HG02759 (cell line): ENCODE measurements around the gene SLC1A3.

Experiments used
- ATAC-seq: cut with Tn5 transposase; IDR thresholded peaks from one replicate; pipeline ENCODE4 v1.9.1; 2021; ENCODE audit warnings: mild to moderate bottlenecking, moderate library complexity; ENCODE audit not compliant: unreplicated experiment

Gene SLC1A3

GRCh38 chr5:36654564-36654963 lies 48.2 kb downstream of the SLC1A3 start:
- no peak for ATAC-seq

- ATAC-seq, result no peak
Observed at GRCh38 chr5:36655161-36655560, 48.8 kb downstream of the SLC1A3 start.

- no peak for ATAC-seq
Observed at GRCh38 chr5:36656556-36656955, 50.1 kb downstream of the SLC1A3 start.

GRCh38 chr5:36657563-36657995 lies 51.2 kb downstream of the SLC1A3 start:
- ATAC-seq, result no peak

- no peak for ATAC-seq
Observed at GRCh38 chr5:36658038-36658756, 51.8 kb downstream of the SLC1A3 start.

- ATAC-seq, result no peak
Observed at GRCh38 chr5:36659411-36659810, 53.0 kb downstream of the SLC1A3 start.

- no peak for ATAC-seq
Observed at GRCh38 chr5:36660397-36661049, 54.1 kb downstream of the SLC1A3 start.

- ATAC-seq, result no peak
Observed at GRCh38 chr5:36661456-36662220, 55.2 kb downstream of the SLC1A3 start.

GRCh38 chr5:36662291-36662851 lies 56.0 kb downstream of the SLC1A3 start:
- ATAC-seq, result no peak

- no peak for ATAC-seq
Observed at GRCh38 chr5:36664766-36665165, 58.4 kb downstream of the SLC1A3 start.

- ATAC-seq, result no peak
Observed at GRCh38 chr5:36665628-36666027, 59.2 kb downstream of the SLC1A3 start.

GRCh38 chr5:36666274-36666673 lies 59.9 kb downstream of the SLC1A3 start:
- no peak for ATAC-seq

GRCh38 chr5:36666986-36667385 lies 60.6 kb downstream of the SLC1A3 start:
- no peak for ATAC-seq

GRCh38 chr5:36667824-36668223 lies 61.4 kb downstream of the SLC1A3 start:
- no peak for ATAC-seq

GRCh38 chr5:36669015-36669651 lies 62.7 kb downstream of the SLC1A3 start:
- no peak for ATAC-seq

GRCh38 chr5:36670548-36670947 lies 64.1 kb downstream of the SLC1A3 start:
- ATAC-seq, result no peak

GRCh38 chr5:36675282-36675681 lies 68.9 kb downstream of the SLC1A3 start:
- no peak for ATAC-seq

- no peak for ATAC-seq
Observed at GRCh38 chr5:36679221-36679989, 73.0 kb downstream of the SLC1A3 start.

GRCh38 chr5:36680066-36680465 lies 73.7 kb downstream of the SLC1A3 start:
- no peak for ATAC-seq

- ATAC-seq, result no peak
Observed at GRCh38 chr5:36681711-36682110, 75.3 kb downstream of the SLC1A3 start.
